ENCODE results near the gene PRLH. TPM values are rescaled to one million over a fixed set of nuclear protein-coding genes. Genes with fewer than 3 reads are reported as not detected.

PRLH gene
- total RNA-seq, 1 donor from 2014 or later, result not detected

DNA sequence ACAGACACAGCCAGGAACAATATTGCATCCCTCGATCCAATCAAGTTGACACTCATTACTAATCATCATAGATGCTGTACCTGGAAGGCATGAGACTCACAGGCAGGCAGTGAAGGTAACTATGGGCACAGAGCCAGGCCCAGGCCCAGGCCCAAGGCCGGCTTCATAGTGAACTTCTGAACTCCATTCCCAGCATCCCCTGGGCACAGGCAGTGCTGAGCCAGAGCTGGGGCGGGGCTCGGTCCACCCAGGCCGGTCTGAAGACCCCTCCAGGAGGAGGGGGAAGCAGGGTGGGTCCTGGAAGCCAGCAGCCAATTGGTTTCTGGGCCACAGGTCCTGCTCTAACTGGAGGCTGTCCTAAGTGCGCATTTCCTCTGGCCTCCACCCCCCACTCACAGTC is 41.7 kb upstream of the PRLH start:
- Mint-ChIP-seq H3K9me3 (ENCODE audit: unreplicated experiment) (no peaks in the 10 kb centered on the region), H3K4me3 (ENCODE audit: unreplicated experiment) (no peak overlapping the region), H3K27me3 (ENCODE audit: unreplicated experiment) (no peaks in the 10 kb centered on the region), H3K4me1 (ENCODE audit: unreplicated experiment) (no peaks in the 10 kb centered on the region), H3K27ac (ENCODE audit: unreplicated experiment) (no peak overlapping the region), H3K36me3 (ENCODE audit: unreplicated experiment) (peaks cover 7% of the 10 kb centered on the region)
- TF ChIP-seq, protein P1, sequence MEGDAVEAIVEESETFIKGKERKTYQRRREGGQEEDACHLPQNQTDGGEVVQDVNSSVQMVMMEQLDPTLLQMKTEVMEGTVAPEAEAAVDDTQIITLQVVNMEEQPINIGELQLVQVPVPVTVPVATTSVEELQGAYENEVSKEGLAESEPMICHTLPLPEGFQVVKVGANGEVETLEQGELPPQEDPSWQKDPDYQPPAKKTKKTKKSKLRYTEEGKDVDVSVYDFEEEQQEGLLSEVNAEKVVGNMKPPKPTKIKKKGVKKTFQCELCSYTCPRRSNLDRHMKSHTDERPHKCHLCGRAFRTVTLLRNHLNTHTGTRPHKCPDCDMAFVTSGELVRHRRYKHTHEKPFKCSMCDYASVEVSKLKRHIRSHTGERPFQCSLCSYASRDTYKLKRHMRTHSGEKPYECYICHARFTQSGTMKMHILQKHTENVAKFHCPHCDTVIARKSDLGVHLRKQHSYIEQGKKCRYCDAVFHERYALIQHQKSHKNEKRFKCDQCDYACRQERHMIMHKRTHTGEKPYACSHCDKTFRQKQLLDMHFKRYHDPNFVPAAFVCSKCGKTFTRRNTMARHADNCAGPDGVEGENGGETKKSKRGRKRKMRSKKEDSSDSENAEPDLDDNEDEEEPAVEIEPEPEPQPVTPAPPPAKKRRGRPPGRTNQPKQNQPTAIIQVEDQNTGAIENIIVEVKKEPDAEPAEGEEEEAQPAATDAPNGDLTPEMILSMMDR (IDR thresholded peaks at IDR 0.05), result no peak
- DNase-seq (ENCODE audit: extremely low spot score, unreplicated experiment), result no peak

DNA sequence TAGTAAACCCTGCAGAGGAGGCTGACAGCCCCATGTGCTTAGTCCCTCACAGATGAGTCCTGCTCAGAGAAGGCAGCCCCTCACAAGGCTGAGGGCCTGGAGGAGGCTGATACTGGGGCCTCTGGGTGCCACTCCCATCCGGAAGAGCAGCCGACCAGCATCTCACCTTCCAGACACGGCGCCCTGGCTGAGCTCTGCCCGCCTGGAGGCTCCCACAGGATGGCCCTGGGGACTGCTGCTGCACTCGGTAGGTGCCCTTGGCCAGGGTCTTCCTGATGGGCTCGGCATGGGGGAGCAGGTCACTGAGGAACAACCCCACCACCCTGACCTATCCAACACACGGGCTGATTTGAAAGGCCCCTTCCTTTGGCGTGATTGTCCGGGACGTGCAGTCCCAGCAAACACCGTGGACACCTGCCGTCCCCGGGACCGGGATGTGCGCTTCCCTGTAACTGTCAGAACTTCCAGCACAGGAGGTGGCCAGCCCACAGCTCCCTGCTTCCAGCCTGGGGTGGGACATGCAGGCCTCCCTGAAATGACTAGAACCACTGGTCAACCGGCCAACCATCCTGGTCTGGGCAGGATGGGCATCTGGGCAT is 40.7 kb upstream of the PRLH start:
- H3K36me3 Mint-ChIP-seq (ENCODE audit: unreplicated experiment), result peaks cover 7% of the 10 kb centered on the region
- H3K9me3 Mint-ChIP-seq (ENCODE audit: unreplicated experiment), result no peaks in the 10 kb centered on the region
- no peak for DNase-seq (ENCODE audit: extremely low spot score, unreplicated experiment)
- TF ChIP-seq, protein P1 (IDR thresholded peaks at IDR 0.05), result no peak
- H3K4me3 Mint-ChIP-seq (ENCODE audit: unreplicated experiment), result no peak overlapping the region
- H3K27ac Mint-ChIP-seq (ENCODE audit: unreplicated experiment), result no peak overlapping the region
- no peaks in the 10 kb centered on the region for H3K4me1 Mint-ChIP-seq (ENCODE audit: unreplicated experiment)
- H3K27me3 Mint-ChIP-seq (ENCODE audit: unreplicated experiment), result no peaks in the 10 kb centered on the region

DNA sequence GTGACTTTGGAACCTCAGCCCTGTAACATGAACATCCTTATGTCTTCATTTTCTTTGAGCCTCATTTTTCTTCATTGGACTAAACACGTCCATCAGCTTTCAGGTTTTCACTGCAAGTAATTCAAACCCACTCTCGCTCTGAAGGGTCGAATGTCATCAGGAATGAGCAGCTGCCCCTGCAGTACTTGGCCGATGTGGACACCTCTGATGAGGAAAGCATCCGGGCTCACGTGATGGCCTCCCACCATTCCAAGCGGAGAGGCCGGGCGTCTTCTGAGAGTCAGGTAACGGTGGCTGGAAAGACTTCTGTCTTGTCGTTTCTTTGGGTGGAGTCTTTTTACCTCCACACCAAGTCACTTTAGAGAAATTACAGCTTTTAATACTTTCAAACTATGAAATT is 39.1 kb upstream of the PRLH start:
- no peak for DNase-seq (ENCODE audit: extremely low spot score, unreplicated experiment)
- no peak overlapping the region for H3K27ac Mint-ChIP-seq (ENCODE audit: unreplicated experiment)
- peaks cover 7% of the 10 kb centered on the region for H3K36me3 Mint-ChIP-seq (ENCODE audit: unreplicated experiment)
- no peaks in the 10 kb centered on the region for H3K4me1 Mint-ChIP-seq (ENCODE audit: unreplicated experiment)
- no peak overlapping the region for H3K4me3 Mint-ChIP-seq (ENCODE audit: unreplicated experiment)
- no peaks in the 10 kb centered on the region for H3K9me3 Mint-ChIP-seq (ENCODE audit: unreplicated experiment)
- no peaks in the 10 kb centered on the region for H3K27me3 Mint-ChIP-seq (ENCODE audit: unreplicated experiment)
- TF ChIP-seq, protein P1 (IDR thresholded peaks at IDR 0.05), result no peak

DNA sequence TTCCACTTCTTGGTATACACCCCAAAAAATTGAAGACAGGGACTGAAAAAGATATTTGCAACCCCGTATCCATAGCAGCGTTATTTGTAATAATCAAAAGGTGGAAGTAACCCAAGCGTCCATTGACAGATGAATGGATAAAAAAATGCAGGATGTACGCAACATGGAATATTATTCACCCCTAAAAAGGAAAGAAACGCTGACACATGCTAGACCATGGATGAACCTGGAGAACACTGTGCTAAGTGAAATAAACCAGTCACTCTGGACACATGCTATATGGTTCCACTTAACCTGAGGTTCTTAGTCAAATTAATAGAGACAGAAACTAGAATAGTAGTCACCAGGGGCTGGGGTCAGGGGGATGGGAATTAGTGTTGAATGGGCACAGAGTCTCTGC is 38.6 kb upstream of the PRLH start:
- no peaks in the 10 kb centered on the region for H3K27me3 Mint-ChIP-seq (ENCODE audit: unreplicated experiment)
- H3K27ac Mint-ChIP-seq (ENCODE audit: unreplicated experiment), result no peak overlapping the region
- H3K9me3 Mint-ChIP-seq (ENCODE audit: unreplicated experiment), result no peaks in the 10 kb centered on the region
- no peaks in the 10 kb centered on the region for H3K4me1 Mint-ChIP-seq (ENCODE audit: unreplicated experiment)
- TF ChIP-seq, protein P1 (IDR thresholded peaks at IDR 0.05), result no peak
- H3K36me3 Mint-ChIP-seq (ENCODE audit: unreplicated experiment), result peaks cover 7% of the 10 kb centered on the region
- no peak for DNase-seq (ENCODE audit: extremely low spot score, unreplicated experiment)
- H3K4me3 Mint-ChIP-seq (ENCODE audit: unreplicated experiment), result no peak overlapping the region

DNA sequence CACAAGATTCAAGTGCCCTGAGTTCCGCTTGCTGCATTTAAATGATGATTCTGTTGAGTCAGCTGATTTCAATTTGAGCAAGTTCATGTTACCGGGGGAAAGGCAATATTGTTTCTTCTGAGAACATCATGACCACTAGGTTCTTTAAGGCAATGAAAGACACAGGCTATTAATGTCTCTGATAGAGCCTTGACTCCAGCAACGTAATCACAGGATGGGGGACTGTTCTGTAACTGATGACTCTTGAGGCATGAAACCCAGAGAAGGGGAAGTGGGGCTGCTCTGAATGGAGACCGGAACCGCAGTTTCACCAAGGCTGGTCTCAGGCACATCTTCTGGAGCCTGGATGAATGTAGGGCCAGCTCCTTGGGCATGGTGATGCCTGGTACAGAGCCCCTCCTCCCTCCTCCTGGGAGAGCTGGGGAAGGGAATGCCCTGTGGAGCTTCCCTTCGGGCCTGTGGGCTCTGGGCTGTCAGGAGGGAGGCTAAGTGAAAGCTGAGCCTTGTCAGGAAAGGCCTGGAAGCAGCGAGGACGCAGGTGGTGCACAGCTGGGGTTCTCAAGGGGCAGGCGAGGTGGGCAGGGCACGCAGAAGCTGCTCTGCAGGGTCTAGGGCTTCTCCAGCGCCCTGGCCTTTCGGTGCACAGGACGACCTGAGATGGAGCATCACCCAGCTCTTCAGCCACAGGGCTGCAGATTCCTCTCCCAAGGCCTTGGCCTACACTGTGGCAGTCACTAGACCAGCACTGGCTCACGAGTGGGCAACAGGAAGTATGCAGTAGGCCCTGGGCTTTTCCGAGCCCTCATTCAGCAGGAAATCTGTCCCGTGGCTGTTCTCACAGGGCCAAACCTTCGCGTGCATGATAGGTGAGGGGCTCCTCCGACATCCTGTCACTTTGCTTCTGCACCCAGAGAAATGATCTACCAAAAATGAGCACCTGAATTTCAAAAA is 36.6 kb upstream of the PRLH start:
- DNase-seq (ENCODE audit: extremely low spot score, unreplicated experiment), result no peak
- Mint-ChIP-seq H3K36me3 (ENCODE audit: unreplicated experiment) (peaks cover 10% of the 10 kb centered on the region), H3K9me3 (ENCODE audit: unreplicated experiment) (no peaks in the 10 kb centered on the region), H3K27me3 (ENCODE audit: unreplicated experiment) (no peaks in the 10 kb centered on the region), H3K4me3 (ENCODE audit: unreplicated experiment) (no peak overlapping the region), H3K4me1 (ENCODE audit: unreplicated experiment) (no peaks in the 10 kb centered on the region), H3K27ac (ENCODE audit: unreplicated experiment) (no peak overlapping the region)
- TF ChIP-seq, protein P1 (IDR thresholded peaks at IDR 0.05), result no peak

Data from osteocyte (in vitro differentiated cells).